WTC11 (cell line): Measurements from ENCODE around the gene LAMA5. TPM values are rescaled to one million over a fixed set of nuclear protein-coding genes. Genes with fewer than 3 reads are reported as not detected.

Experiments
- ATAC-seq: fragments of 200-7000 bp; cut with Tn5 transposase; 2 replicates; pipeline ENCODE4 v1.10.0; 2021; ENCODE audit warnings: mild to moderate bottlenecking, moderate library complexity
- CTCF ChIA-PET: fragments of 300-600 bp; sonication (Branson Sonifier 250); formaldehyde crosslinking; loops from one replicate; lab custom pipeline; 2021; ENCODE audit warnings: antibody characterized with exemption; lab: Charles Lee
- POLR2A ChIA-PET: fragments of 350-600 bp; sonication (Branson Sonifier 250); formaldehyde crosslinking; loops from one replicate; lab custom pipeline; 2021; ENCODE audit warnings: antibody characterized with exemption; lab: Charles Lee
- DNase-seq: peaks from one replicate; pipeline ENCODE4 v3.0.0; 2021; ENCODE audit warnings: low spot score
- H3K27ac Mint-ChIP-seq: 2 replicates; pipeline ENCODE4 v1.8.0; 2021; ENCODE audit warnings: mixed read lengths
- H3K27me3 Mint-ChIP-seq: 2 replicates; pipeline ENCODE4 v1.8.0; 2021; ENCODE audit warnings: low read depth, mild to moderate bottlenecking, moderate library complexity, mixed read lengths
- H3K36me3 Mint-ChIP-seq: 2 replicates; pipeline ENCODE4 v1.8.0; 2021; ENCODE audit warnings: mixed read lengths
- H3K4me1 Mint-ChIP-seq: 2 replicates; pipeline ENCODE4 v1.8.0; 2022; ENCODE audit warnings: mixed read lengths
- H3K4me3 Mint-ChIP-seq: 2 replicates; pipeline ENCODE4 v1.8.0; 2021; ENCODE audit warnings: mild to moderate bottlenecking, moderate library complexity, mixed read lengths
- H3K9me3 Mint-ChIP-seq: 2 replicates; pipeline ENCODE4 v1.8.0; 2021; ENCODE audit warnings: mixed read lengths
- CBFB ChIP-seq: sonication (generic); formaldehyde crosslinking; IDR thresholded peaks from 2 replicates; pipeline ENCODE4 v1.8.1; 2022; ENCODE audit warnings: mild to moderate bottlenecking, low read depth, missing genetic modification reagents
- CREM ChIP-seq: sonication (generic); formaldehyde crosslinking; IDR thresholded peaks from 2 replicates; pipeline ENCODE4 v1.8.1; 2022; ENCODE audit warnings: mild to moderate bottlenecking, missing genetic modification reagents, moderate library complexity
- E2F4 ChIP-seq: sonication (generic); formaldehyde crosslinking; IDR thresholded peaks from 2 replicates; pipeline ENCODE4 v1.8.1; 2022; ENCODE audit warnings: low read depth, mild to moderate bottlenecking, moderate library complexity, missing genetic modification reagents, borderline replicate concordance
- FOXP4 ChIP-seq: sonication (generic); formaldehyde crosslinking; IDR thresholded peaks from 2 replicates; pipeline ENCODE4 v1.8.0; 2022; ENCODE audit warnings: mild to moderate bottlenecking, missing genetic modification reagents
- GABPB1 ChIP-seq: sonication (generic); formaldehyde crosslinking; IDR thresholded peaks from 2 replicates; pipeline ENCODE4 v1.8.1; 2023; ENCODE audit warnings: mild to moderate bottlenecking, missing genetic modification reagents
- IRF2 ChIP-seq: sonication (generic); formaldehyde crosslinking; IDR thresholded peaks from 2 replicates; pipeline ENCODE4 v1.8.0; 2022; ENCODE audit warnings: low read depth, missing genetic modification reagents, borderline replicate concordance
- MAX ChIP-seq: sonication (generic); formaldehyde crosslinking; IDR thresholded peaks from 2 replicates; pipeline ENCODE4 v1.8.0; 2022; ENCODE audit warnings: mild to moderate bottlenecking, missing genetic modification reagents
- NFATC4 ChIP-seq: fragments of 250-450 bp; sonication (Bioruptor Pico); IDR thresholded peaks from 2 replicates; pipeline ENCODE4 v1.9.0; 2021; ENCODE audit warnings: mild to moderate bottlenecking
- NR1H2 ChIP-seq: sonication (generic); formaldehyde crosslinking; IDR thresholded peaks from 2 replicates; pipeline ENCODE4 v1.9.0; 2021; ENCODE audit warnings: mild to moderate bottlenecking, moderate library complexity, missing genetic modification reagents
- NR3C1 ChIP-seq: sonication (generic); formaldehyde crosslinking; conservative IDR thresholded peaks from 2 replicates; pipeline ENCODE4 v1.8.1; 2023; ENCODE audit warnings: low read depth, mild to moderate bottlenecking, missing genetic modification reagents
- RELA ChIP-seq: sonication (generic); formaldehyde crosslinking; IDR thresholded peaks from 2 replicates; pipeline ENCODE4 v1.8.1; 2022; ENCODE audit warnings: missing genetic modification reagents, mild to moderate bottlenecking, borderline replicate concordance
- TEAD1 ChIP-seq: sonication (generic); formaldehyde crosslinking; IDR thresholded peaks from 2 replicates; pipeline ENCODE4 v1.8.0; 2022; ENCODE audit warnings: mild to moderate bottlenecking, missing genetic modification reagents
- ZBTB21 ChIP-seq: sonication (generic); formaldehyde crosslinking; IDR thresholded peaks from 2 replicates; pipeline ENCODE4 v1.8.1; 2023; ENCODE audit warnings: mild to moderate bottlenecking, missing genetic modification reagents, borderline replicate concordance
- ZNF425 ChIP-seq: fragments of 250-450 bp; sonication (Bioruptor Pico); conservative IDR thresholded peaks from 2 replicates; pipeline ENCODE4 v1.9.0; 2021; ENCODE audit warnings: mild to moderate bottlenecking
- total RNA-seq: library from RNA; stranded (reverse); gene quantifications from 3 replicates; pipeline ENCODE4 v1.2.3, GENCODE V29; 2021
- TF ChIP-seq, protein P1 (sequence below): sonication (generic); formaldehyde crosslinking; IDR thresholded peaks from 2 replicates; pipeline ENCODE4 v1.8.1; 2023; ENCODE audit warnings: mild to moderate bottlenecking, missing genetic modification reagents
- TF ChIP-seq, protein P2 (sequence below): sonication (generic); formaldehyde crosslinking; IDR thresholded peaks from 2 replicates; pipeline ENCODE4 v1.8.1; 2023; ENCODE audit warnings: mild to moderate bottlenecking, missing genetic modification reagents

LAMA5 gene
- total RNA-seq, 1 experiment from 2014 or later: 329 TPM

DNA sequence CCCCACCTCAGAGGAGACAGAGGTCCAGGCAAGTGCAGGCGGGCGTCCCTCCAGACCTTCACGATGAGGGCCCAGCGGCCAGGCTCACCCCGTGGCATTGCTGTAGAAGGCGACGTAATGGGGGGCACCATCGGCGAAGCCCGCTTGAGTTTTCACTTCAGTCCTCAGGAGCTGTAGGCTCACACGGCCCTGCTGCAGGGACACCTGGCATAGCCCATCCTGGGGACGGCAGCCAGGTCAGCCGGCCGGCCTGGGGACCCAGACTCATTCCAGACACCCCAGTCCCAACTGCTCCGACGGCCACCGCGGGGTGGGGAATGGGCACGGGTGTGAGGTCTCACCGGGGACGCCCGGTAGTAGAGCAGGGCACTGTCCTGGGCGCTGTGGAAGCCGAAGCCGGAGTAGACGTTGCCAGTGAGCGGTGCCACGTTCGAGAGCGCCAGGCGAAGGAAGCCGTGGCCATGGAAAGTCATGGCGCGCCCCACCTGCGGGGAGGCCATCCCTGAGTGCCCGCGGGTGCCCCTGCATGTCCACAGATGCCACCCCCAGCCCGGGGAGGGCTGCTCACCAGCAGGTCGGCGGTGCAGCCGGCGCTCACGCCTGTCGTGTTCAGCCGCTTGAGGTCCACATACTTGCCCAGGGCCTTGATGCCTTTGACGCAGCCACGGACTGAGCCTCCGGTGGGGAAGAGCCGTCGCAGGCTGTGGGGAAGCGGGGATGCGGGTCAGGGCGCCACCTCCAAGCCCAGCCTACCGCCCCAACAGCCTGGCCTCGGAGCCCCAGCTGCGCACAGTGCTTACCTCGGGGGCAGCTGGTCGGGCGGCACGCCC, 55.1 kb downstream of the LAMA5 start:
- H3K4me3 Mint-ChIP-seq: no peak overlapping the region
- no peak for TF ChIP-seq E2F4
- no peak for TF ChIP-seq TEAD1 (CRISPR knock-in tag)
- TF ChIP-seq, protein P1, sequence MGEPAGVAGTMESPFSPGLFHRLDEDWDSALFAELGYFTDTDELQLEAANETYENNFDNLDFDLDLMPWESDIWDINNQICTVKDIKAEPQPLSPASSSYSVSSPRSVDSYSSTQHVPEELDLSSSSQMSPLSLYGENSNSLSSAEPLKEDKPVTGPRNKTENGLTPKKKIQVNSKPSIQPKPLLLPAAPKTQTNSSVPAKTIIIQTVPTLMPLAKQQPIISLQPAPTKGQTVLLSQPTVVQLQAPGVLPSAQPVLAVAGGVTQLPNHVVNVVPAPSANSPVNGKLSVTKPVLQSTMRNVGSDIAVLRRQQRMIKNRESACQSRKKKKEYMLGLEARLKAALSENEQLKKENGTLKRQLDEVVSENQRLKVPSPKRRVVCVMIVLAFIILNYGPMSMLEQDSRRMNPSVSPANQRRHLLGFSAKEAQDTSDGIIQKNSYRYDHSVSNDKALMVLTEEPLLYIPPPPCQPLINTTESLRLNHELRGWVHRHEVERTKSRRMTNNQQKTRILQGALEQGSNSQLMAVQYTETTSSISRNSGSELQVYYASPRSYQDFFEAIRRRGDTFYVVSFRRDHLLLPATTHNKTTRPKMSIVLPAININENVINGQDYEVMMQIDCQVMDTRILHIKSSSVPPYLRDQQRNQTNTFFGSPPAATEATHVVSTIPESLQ: no peak
- TF ChIP-seq IRF2: no peak
- TF ChIP-seq CBFB (CRISPR knock-in tag): no peak
- TF ChIP-seq RELA (CRISPR knock-in tag): no peak
- no peak for TF ChIP-seq FOXP4 (CRISPR knock-in tag)
- TF ChIP-seq, all 79 proteins: peak for 0
- Mint-ChIP-seq H3K27ac (no peak overlapping the region), H3K27me3 (no peaks in the 10 kb centered on the region), H3K4me1 (no peaks in the 10 kb centered on the region), H3K9me3 (no peaks in the 10 kb centered on the region), H3K36me3 (peaks cover 28% of the 10 kb centered on the region)
- ChIA-PET CTCF (interaction anchor here (3.2 kb wide), 1 partner anchor 71 kb away, joined by 10 read pairs; no protein-coding TSS in a partner anchor), POLR2A (no interaction called here)
- DNase-seq (no peak), ATAC-seq (no peak)

- no peak for ATAC-seq
- POLR2A ChIA-PET: no interaction called here
- Mint-ChIP-seq H3K9me3 (no peaks in the 10 kb centered on the region), H3K4me3 (no peak overlapping the region), H3K27me3 (no peaks in the 10 kb centered on the region)
- CTCF ChIA-PET: interaction anchor here (3.2 kb wide), 1 partner anchor 72 kb away, joined by 10 read pairs; no protein-coding TSS in a partner anchor
- TF ChIP-seq NR3C1 (CRISPR knock-in tag) (no peak), ZBTB21 (CRISPR knock-in tag) (no peak), CREM (CRISPR knock-in tag) (no peak), NR1H2 (CRISPR knock-in tag) (no peak), ZNF425 (CRISPR knock-in tag) (no peak), NFATC4 (CRISPR knock-in tag) (no peak), MAX (CRISPR knock-in tag) (no peak), GABPB1 (CRISPR knock-in tag) (no peak)
- TF ChIP-seq, protein P2, sequence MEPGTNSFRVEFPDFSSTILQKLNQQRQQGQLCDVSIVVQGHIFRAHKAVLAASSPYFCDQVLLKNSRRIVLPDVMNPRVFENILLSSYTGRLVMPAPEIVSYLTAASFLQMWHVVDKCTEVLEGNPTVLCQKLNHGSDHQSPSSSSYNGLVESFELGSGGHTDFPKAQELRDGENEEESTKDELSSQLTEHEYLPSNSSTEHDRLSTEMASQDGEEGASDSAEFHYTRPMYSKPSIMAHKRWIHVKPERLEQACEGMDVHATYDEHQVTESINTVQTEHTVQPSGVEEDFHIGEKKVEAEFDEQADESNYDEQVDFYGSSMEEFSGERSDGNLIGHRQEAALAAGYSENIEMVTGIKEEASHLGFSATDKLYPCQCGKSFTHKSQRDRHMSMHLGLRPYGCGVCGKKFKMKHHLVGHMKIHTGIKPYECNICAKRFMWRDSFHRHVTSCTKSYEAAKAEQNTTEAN (CRISPR knock-in tag): no peak
- TF ChIP-seq, all 79 proteins: peak for 0
- H3K36me3 Mint-ChIP-seq: peaks cover 25% of the 10 kb centered on the region
- DNase-seq: no peak
- H3K27ac Mint-ChIP-seq: no peak overlapping the region
- no peaks in the 10 kb centered on the region for H3K4me1 Mint-ChIP-seq
Measured at GRCh38 chr20:62311150-62311549, 56.0 kb downstream of the LAMA5 start.
